Trophoblast cell (in vitro differentiated cells and primary cell): Measurements from ENCODE around the gene UBL4B.

Experiments used
- DNase-seq, 2 donors: peaks; one replicate each; pipeline ENCODE4 v3.0.0-alpha.2; 2016
- H2AFZ ChIP-seq: 2 replicates; pipeline ENCODE4 v1.6.1; 2013; ENCODE audit warnings: low read length, moderate library complexity, mild to moderate bottlenecking; ENCODE audit not compliant: insufficient read depth, poor library complexity
- H2AK5ac ChIP-seq: 2 replicates; pipeline ENCODE4 v1.6.1; 2013; ENCODE audit warnings: mild to moderate bottlenecking, low read length
- H2BK120ac ChIP-seq: 2 replicates; pipeline ENCODE4 v1.6.1; 2013; ENCODE audit warnings: low read length, mild to moderate bottlenecking, moderate library complexity; ENCODE audit not compliant: insufficient read depth, poor library complexity
- H2BK12ac ChIP-seq: 2 replicates; pipeline ENCODE4 v1.6.1; 2013; ENCODE audit warnings: mild to moderate bottlenecking, low read length, moderate library complexity
- H2BK5ac ChIP-seq: 2 replicates; pipeline ENCODE4 v1.6.1; 2013; ENCODE audit warnings: low read length, low read depth, moderate library complexity, mild to moderate bottlenecking; ENCODE audit not compliant: poor library complexity
- H3K14ac ChIP-seq: 2 replicates; pipeline ENCODE4 v1.6.1; 2013; ENCODE audit warnings: mild to moderate bottlenecking, low read length
- H3K18ac ChIP-seq: 2 replicates; pipeline ENCODE4 v1.6.1; 2013; ENCODE audit warnings: mild to moderate bottlenecking, low read length
- H3K23ac ChIP-seq: 2 replicates; pipeline ENCODE4 v1.6.1; 2013; ENCODE audit warnings: low read length
- H3K27ac ChIP-seq: 2 replicates; pipeline ENCODE4 v1.5.1; 2013; ENCODE audit warnings: low read depth, mild to moderate bottlenecking, inconsistent platforms, low read length, moderate library complexity
- H3K27me3 ChIP-seq: 2 replicates; pipeline ENCODE4 v1.6.1; 2013; ENCODE audit warnings: inconsistent platforms, mild to moderate bottlenecking, low read length, moderate library complexity; ENCODE audit not compliant: insufficient read depth
- H3K36me3 ChIP-seq, 2 experiments: 1 replicate in 1 of 2; 2 replicates in 1 of 2; pipeline ENCODE4 v1.6.1; 2013; ENCODE audit warnings: low read length in 2 of 2, mild to moderate bottlenecking in 2 of 2, moderate library complexity in 1 of 2; ENCODE audit not compliant: insufficient read depth in 2 of 2, control insufficient read depth in 1 of 2
- H3K4ac ChIP-seq: 2 replicates; pipeline ENCODE4 v1.6.1; 2013; ENCODE audit warnings: low read depth, mild to moderate bottlenecking, low read length, moderate library complexity
- H3K4me1 ChIP-seq, 2 experiments: 1 replicate in 1 of 2; 2 replicates in 1 of 2; pipeline ENCODE4 v1.6.1; 2013; ENCODE audit warnings: low read length in 2 of 2, mild to moderate bottlenecking in 2 of 2, moderate library complexity in 1 of 2; ENCODE audit not compliant: insufficient read depth in 2 of 2, control insufficient read depth in 1 of 2
- H3K4me2 ChIP-seq: 2 replicates; pipeline ENCODE4 v1.6.1; 2013; ENCODE audit warnings: inconsistent platforms, mild to moderate bottlenecking, low read length, moderate library complexity
- H3K4me3 ChIP-seq: 2 replicates; pipeline ENCODE4 v1.5.1; 2013; ENCODE audit warnings: mild to moderate bottlenecking, low read depth, low read length, inconsistent platforms
- H3K79me1 ChIP-seq: one replicate; pipeline ENCODE4 v1.6.1; 2013; ENCODE audit warnings: low read length
- H3K79me2 ChIP-seq: 2 replicates; pipeline ENCODE4 v1.6.1; 2013; ENCODE audit warnings: low read length, mild to moderate bottlenecking; ENCODE audit not compliant: control insufficient read depth, insufficient read depth, poor library complexity
- H3K9ac ChIP-seq: 2 replicates; pipeline ENCODE4 v1.6.1; 2013; ENCODE audit warnings: mild to moderate bottlenecking, low read length
- H3K9me3 ChIP-seq: 2 replicates; pipeline ENCODE4 v1.6.1; 2013; ENCODE audit warnings: low read depth, mild to moderate bottlenecking, control low read depth, inconsistent platforms, low read length; ENCODE audit not compliant: insufficient read depth
- H4K12ac ChIP-seq: 2 replicates; pipeline ENCODE4 v1.6.1; 2013; ENCODE audit warnings: low read depth, mild to moderate bottlenecking, low read length, moderate library complexity
- H4K8ac ChIP-seq: 2 replicates; pipeline ENCODE4 v1.6.1; 2013; ENCODE audit warnings: low read depth, mild to moderate bottlenecking, low read length, moderate library complexity
- H4K91ac ChIP-seq: one replicate; pipeline ENCODE4 v1.6.1; 2013; ENCODE audit warnings: low read depth, mild to moderate bottlenecking, low read length, moderate library complexity
- WGBS: extraction: QIAGEN DNeasy Blood & Tissue Kit; methylation state at CpG from one replicate; pipeline ENCODE4 v1.1.7; 2013; ENCODE audit warnings: missing lambda C conversion rate; ENCODE audit not compliant: insufficient read length, insufficient coverage; ENCODE audit errors: extremely low coverage; 5-methylcytosine and 5-hydroxymethylcytosine counted together

Gene UBL4B

GRCh38 chr1:110065841-110066240 is 46.4 kb upstream of the UBL4B start:
- Histone ChIP-seq H4K12ac (no peak overlapping the region), H3K4me1 (peaks cover 38 to 42% of the 10 kb centered on the region in 2 experiments), H3K4me2 (no peak overlapping the region), H3K18ac (no peak overlapping the region), H2BK5ac (no peak overlapping the region), H2AK5ac (no peak overlapping the region), H3K14ac (no peak overlapping the region), H3K27ac (no peak overlapping the region), H3K36me3 (no peaks in the 10 kb centered on the region), H3K27me3 (peaks cover 48% of the 10 kb centered on the region), H4K8ac (no peak overlapping the region), H2AFZ (no peak overlapping the region), H3K9ac (no peak overlapping the region), H3K9me3 (peaks cover 16% of the 10 kb centered on the region), H2BK12ac (no peak overlapping the region), H3K79me2 (no peaks in the 10 kb centered on the region), H4K91ac (no peak overlapping the region), H3K4ac (no peak overlapping the region), H2BK120ac (no peak overlapping the region), H3K23ac (no peak overlapping the region), H3K4me3 (no peak overlapping the region), H3K79me1 (peaks cover 3% of the 10 kb centered on the region)
- no peak for DNase-seq
- no CpG with 5 or more reads among the region's 5 CpGs for WGBS

DNA sequence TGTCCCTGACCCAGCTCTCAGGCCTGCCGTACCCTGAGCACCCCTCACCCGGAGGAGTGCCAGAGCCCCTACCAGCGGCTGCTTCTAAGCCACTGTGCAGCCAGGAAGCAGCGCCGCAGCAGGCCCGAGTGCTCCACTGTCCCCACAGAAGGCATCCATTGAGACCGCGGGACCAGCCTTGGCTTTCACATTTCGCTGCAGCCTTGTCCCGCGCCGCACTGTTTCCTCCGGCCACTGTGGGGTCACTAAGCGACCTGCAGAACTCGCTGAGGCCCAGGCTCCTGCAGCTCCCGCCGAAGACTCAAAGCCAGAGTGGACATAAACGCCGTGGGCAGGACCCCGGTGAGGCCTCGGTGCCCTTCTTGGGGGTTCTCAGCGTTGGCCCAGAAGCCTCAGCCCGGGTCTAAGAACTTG is 44.8 kb upstream of the UBL4B start:
- H4K91ac ChIP-seq: no peak overlapping the region

GRCh38 chr1:110067893-110068645 is 44.2 kb upstream of the UBL4B start:
- H3K4me1 ChIP-seq: peaks cover 19 to 24% of the 10 kb centered on the region in 2 experiments
- no CpG with 5 or more reads among the region's 68 CpGs for WGBS

More for the DNA sequence above, 44.8 kb upstream of the UBL4B start:
- DNase-seq: no peak
- H2AK5ac ChIP-seq: no peak overlapping the region
- no peaks in the 10 kb centered on the region for H3K36me3 ChIP-seq
- H3K27ac ChIP-seq: no peak overlapping the region
- H2BK5ac ChIP-seq: no peak overlapping the region
- H3K9me3 ChIP-seq: peaks cover 17% of the 10 kb centered on the region
- H3K4me3 ChIP-seq: no peak overlapping the region
- peaks cover 3% of the 10 kb centered on the region for H3K79me1 ChIP-seq
- no peak overlapping the region for H2BK120ac ChIP-seq
- H3K9ac ChIP-seq: no peak overlapping the region
- H2BK12ac ChIP-seq: no peak overlapping the region
- H4K8ac ChIP-seq: no peak overlapping the region
- peaks cover 24 to 29% of the 10 kb centered on the region in 2 experiments for H3K4me1 ChIP-seq
- no CpG with 5 or more reads among the region's 23 CpGs for WGBS
- no peak overlapping the region for H4K12ac ChIP-seq
- no peak overlapping the region for H2AFZ ChIP-seq
- no peak overlapping the region for H3K18ac ChIP-seq
- H3K4me2 ChIP-seq: peak overlapping the region; percentile 44
- H3K79me2 ChIP-seq: no peaks in the 10 kb centered on the region
- H3K14ac ChIP-seq: no peak overlapping the region
- no peak overlapping the region for H3K23ac ChIP-seq
- H3K4ac ChIP-seq: no peak overlapping the region
- peaks cover 62% of the 10 kb centered on the region for H3K27me3 ChIP-seq

GRCh38 chr1:110068646-110069403 is 43.4 kb upstream of the UBL4B start:
- Histone ChIP-seq H3K27ac (no peak overlapping the region), H3K14ac (no peak overlapping the region), H3K79me1 (peaks cover 3% of the 10 kb centered on the region), H3K79me2 (no peaks in the 10 kb centered on the region), H3K9me3 (peaks cover 15% of the 10 kb centered on the region), H4K8ac (no peak overlapping the region), H3K4me1 (peaks cover 17 to 22% of the 10 kb centered on the region in 2 experiments), H2AK5ac (no peak overlapping the region), H3K4me2 (peak overlapping the region; percentile 27), H4K91ac (no peak overlapping the region), H2BK12ac (no peak overlapping the region), H3K18ac (peak overlapping the region; percentile 37), H3K27me3 (peaks cover 67% of the 10 kb centered on the region), H3K9ac (no peak overlapping the region), H2AFZ (no peak overlapping the region), H2BK120ac (peak overlapping the region; percentile 27), H3K36me3 (no peaks in the 10 kb centered on the region), H3K4me3 (no peak overlapping the region), H2BK5ac (no peak overlapping the region), H3K23ac (no peak overlapping the region), H4K12ac (no peak overlapping the region), H3K4ac (no peak overlapping the region)
- no CpG with 5 or more reads among the region's 68 CpGs for WGBS
- DNase-seq: no peak

More at GRCh38 chr1:110067893-110068645, 44.2 kb upstream of the UBL4B start:
- no peak for DNase-seq
- no peak overlapping the region for H3K4ac ChIP-seq
- H4K91ac ChIP-seq: no peak overlapping the region
- H2BK12ac ChIP-seq: peak overlapping the region; percentile 53
- H2AK5ac ChIP-seq: no peak overlapping the region
- H3K9me3 ChIP-seq: peaks cover 17% of the 10 kb centered on the region
- no peak overlapping the region for H2BK5ac ChIP-seq
- peaks cover 65% of the 10 kb centered on the region for H3K27me3 ChIP-seq
- H2BK120ac ChIP-seq: no peak overlapping the region
- peaks cover 3% of the 10 kb centered on the region for H3K79me1 ChIP-seq
- H3K18ac ChIP-seq: no peak overlapping the region
- no peaks in the 10 kb centered on the region for H3K79me2 ChIP-seq
- H3K4me2 ChIP-seq: peak overlapping the region; percentile 44
- H4K12ac ChIP-seq: no peak overlapping the region
- H3K9ac ChIP-seq: no peak overlapping the region
- H3K23ac ChIP-seq: no peak overlapping the region
- H3K4me3 ChIP-seq: no peak overlapping the region
- no peak overlapping the region for H4K8ac ChIP-seq
- no peak overlapping the region for H3K14ac ChIP-seq
- H3K36me3 ChIP-seq: no peaks in the 10 kb centered on the region
- H3K27ac ChIP-seq: no peak overlapping the region
- H2AFZ ChIP-seq: no peak overlapping the region
